ENCODE results near the gene PBOV1.

PBOV1 gene

DNA sequence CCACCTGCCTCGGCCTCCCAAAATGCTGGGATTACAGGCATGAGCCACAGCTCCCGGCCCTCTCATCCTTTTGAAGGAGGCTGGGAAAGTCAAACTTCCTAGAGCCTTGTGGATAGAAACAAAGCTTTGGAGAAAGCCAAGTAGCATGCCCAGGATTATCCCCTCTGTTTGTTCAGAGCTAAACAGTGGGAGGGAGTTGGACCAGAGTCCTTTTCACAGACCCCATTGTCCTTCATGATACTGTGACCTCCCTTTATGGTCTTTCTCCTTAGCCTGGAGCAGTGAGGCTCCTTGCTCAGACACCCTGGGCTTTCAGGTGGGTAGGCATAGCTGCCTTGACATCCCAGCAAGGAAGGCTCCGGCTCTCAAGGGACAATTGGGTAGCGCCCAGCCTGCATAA lies 31.1 kb downstream of the PBOV1 start:
- TF ChIP-seq, protein P1, sequence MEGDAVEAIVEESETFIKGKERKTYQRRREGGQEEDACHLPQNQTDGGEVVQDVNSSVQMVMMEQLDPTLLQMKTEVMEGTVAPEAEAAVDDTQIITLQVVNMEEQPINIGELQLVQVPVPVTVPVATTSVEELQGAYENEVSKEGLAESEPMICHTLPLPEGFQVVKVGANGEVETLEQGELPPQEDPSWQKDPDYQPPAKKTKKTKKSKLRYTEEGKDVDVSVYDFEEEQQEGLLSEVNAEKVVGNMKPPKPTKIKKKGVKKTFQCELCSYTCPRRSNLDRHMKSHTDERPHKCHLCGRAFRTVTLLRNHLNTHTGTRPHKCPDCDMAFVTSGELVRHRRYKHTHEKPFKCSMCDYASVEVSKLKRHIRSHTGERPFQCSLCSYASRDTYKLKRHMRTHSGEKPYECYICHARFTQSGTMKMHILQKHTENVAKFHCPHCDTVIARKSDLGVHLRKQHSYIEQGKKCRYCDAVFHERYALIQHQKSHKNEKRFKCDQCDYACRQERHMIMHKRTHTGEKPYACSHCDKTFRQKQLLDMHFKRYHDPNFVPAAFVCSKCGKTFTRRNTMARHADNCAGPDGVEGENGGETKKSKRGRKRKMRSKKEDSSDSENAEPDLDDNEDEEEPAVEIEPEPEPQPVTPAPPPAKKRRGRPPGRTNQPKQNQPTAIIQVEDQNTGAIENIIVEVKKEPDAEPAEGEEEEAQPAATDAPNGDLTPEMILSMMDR (IDR thresholded peaks at IDR 0.05; ENCODE audit: insufficient read depth, low read length, poor library complexity, severe bottlenecking), result no peak
- H3K36me3 ChIP-seq (ENCODE audit: control insufficient read depth, insufficient read depth, low read length), result no peaks in the 10 kb centered on the region
- peaks cover 1% of the 10 kb centered on the region; the same call in 1 of the 2 replicates for H3K27me3 ChIP-seq (replicated peaks; ENCODE audit: control insufficient read depth, insufficient read depth, low read length)
- no peak for DNase-seq (ENCODE audit: extremely low read depth, insufficient read length)
- H3K4me3 ChIP-seq (replicated peaks; ENCODE audit: low read depth, low read length), result no peak overlapping the region

DNA sequence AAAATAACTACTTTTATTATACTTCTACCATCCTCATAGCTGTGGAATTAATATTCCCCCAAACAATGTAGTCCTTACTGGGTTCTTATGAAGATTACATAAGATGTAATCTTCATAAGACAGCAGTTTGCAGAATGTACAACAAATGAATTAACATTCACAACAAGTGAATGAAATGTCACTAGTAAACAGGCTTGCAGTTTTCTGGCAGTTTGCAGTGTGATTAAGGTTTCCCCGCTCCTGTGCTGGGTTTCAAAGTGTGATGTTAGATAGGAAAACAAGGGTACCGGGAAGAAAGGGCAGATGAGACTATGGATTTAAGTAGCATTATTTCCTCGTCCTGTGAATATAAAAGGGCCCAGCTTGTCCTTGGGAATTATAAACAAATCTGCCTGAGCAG lies 34.1 kb downstream of the PBOV1 start:
- DNase-seq (ENCODE audit: extremely low read depth, insufficient read length), result no peak
- no peak overlapping the region for H3K4me3 ChIP-seq (replicated peaks; ENCODE audit: low read depth, low read length)
- TF ChIP-seq, protein P1 (IDR thresholded peaks at IDR 0.05; ENCODE audit: insufficient read depth, low read length, poor library complexity, severe bottlenecking), result no peak
- H3K36me3 ChIP-seq (ENCODE audit: control insufficient read depth, insufficient read depth, low read length), result no peaks in the 10 kb centered on the region
- H3K27me3 ChIP-seq (replicated peaks; ENCODE audit: control insufficient read depth, insufficient read depth, low read length), result peaks cover 1% of the 10 kb centered on the region

DNA sequence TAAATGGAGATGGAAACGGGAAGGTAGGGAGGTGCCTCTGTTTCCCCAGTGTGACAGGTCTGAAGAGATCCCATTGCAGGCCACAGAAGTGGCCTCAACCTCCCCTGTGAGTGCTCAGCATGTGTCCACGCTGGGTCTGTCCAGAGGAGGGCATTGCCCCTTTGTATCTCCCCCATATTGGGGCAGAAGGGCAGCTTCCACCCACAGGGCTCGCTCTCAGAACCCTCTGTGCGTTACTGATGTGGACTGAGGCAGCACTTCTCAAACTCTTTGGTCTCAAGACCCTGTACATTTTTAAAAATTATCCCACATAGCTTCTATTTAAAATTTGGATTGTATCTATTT lies 34.5 kb downstream of the PBOV1 start:
- H3K36me3 ChIP-seq (ENCODE audit: control insufficient read depth, insufficient read depth, low read length), result no peaks in the 10 kb centered on the region
- peaks cover 1% of the 10 kb centered on the region for H3K27me3 ChIP-seq (replicated peaks; ENCODE audit: control insufficient read depth, insufficient read depth, low read length)
- TF ChIP-seq, protein P1 (IDR thresholded peaks at IDR 0.05; ENCODE audit: insufficient read depth, low read length, poor library complexity, severe bottlenecking), result no peak
- DNase-seq (ENCODE audit: extremely low read depth, insufficient read length), result no peak
- no peak overlapping the region for H3K4me3 ChIP-seq (replicated peaks; ENCODE audit: low read depth, low read length)

DNA sequence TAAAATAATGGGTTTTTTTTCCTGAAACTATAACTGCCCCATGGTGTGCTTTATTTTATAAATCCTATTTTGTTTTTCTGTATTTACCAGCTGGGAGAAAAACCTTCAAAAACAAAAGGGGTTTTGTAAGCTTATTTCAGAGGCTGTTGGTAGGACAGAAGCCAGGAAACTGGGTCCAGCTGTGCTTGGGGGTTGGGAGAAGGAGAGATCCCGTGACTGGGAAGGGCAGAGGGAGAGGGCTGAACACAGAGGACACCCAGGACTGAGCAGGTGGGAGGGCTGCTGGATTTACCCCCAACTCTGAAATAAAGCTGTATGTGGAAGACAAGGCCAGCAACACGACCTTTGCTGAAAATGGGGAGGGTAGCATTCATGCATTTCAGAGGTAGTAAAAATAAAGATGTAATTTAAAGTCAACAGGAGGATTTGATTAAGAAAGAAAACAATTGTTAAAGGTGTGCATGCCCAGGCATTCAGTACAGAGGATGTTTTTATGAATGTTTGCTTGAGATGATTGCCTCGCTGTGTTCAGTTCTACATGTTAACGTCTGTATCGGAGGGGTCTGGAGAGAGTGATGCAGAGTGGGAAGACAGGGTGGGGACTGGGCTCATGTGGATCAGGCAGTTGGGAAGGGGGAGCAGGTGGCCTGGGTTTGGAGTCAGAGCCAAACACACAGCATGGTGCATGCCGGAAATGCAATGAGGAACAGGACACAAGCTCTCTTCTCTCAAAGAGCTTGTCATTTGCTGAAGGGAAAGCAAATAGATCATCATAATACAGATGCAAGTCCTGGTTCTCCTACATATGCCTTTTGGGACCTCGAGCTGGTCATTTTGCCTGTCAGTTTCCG lies 35.1 kb downstream of the PBOV1 start:
- Histone ChIP-seq H3K36me3 (ENCODE audit: control insufficient read depth, insufficient read depth, low read length) (no peaks in the 10 kb centered on the region), H3K27me3 (replicated peaks; ENCODE audit: control insufficient read depth, insufficient read depth, low read length) (peaks cover 1% of the 10 kb centered on the region), H3K4me3 (replicated peaks; ENCODE audit: low read depth, low read length) (no peak overlapping the region)
- TF ChIP-seq, protein P1 (IDR thresholded peaks at IDR 0.05; ENCODE audit: insufficient read depth, low read length, poor library complexity, severe bottlenecking), result no peak
- no peak for DNase-seq (ENCODE audit: extremely low read depth, insufficient read length)

DNA sequence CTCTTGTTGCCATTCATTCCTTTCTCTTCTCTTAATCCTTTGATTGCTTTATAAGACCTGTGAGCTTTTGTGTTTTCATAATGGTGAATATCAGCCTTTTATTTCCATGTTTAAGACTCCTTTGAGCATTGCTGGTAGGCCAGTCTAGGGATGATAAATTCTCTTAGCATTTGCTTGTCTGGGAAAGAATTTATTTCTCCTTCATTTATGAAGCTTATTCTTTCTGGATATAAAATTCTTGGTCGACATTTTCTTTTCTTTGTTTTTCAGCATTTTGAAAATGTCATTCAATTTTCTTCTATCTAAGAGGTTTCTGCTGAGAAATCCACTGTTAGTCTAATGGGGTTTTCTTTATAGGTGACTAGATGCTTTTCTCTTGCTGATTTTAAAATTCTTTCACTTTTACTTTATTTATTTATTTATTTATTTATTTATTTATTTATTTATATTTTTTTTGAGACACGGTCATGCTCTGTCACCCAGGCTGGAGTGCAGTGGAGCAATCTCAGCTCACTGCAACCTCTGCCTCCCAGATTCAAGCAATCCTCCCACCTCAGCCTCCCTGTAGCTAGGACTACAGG lies 41.5 kb downstream of the PBOV1 start:
- DNase-seq (ENCODE audit: extremely low read depth, insufficient read length), result no peak
- TF ChIP-seq, protein P1 (IDR thresholded peaks at IDR 0.05; ENCODE audit: insufficient read depth, low read length, poor library complexity, severe bottlenecking), result no peak
- H3K27me3 ChIP-seq (replicated peaks; ENCODE audit: control insufficient read depth, insufficient read depth, low read length), result no peaks in the 10 kb centered on the region; the same call in 1 of the 2 replicates
- H3K4me3 ChIP-seq (replicated peaks; ENCODE audit: low read depth, low read length), result no peak overlapping the region
- no peaks in the 10 kb centered on the region for H3K36me3 ChIP-seq (ENCODE audit: control insufficient read depth, insufficient read depth, low read length)

Measured in GM06990 (cell line).